H1 (cell line): ENCODE data around the gene INTS1. TPM values are rescaled to one million over a fixed set of nuclear protein-coding genes. Genes with fewer than 3 reads are reported as not detected.

ENCODE experiments used
- CHD7 ChIP-seq: fragments of 300-600 bp; sonication (generic); IDR thresholded peaks from 2 replicates; pipeline ENCODE4 v1.7.1; 2012; ENCODE audit warnings: low read length, moderate library complexity, mild to moderate bottlenecking, inconsistent platforms; ENCODE audit not compliant: insufficient replicate concordance
- polyA plus RNA-seq, 7 experiments: library from polyadenylated mRNA; depleted of rRNA in 3 of 7; stranded (reverse) in 5 of 7; unstranded in 2 of 7; fragments of >200 nt in 5 of 7; fragments of 200-250 nt in 2 of 7; gene quantifications; 1 replicate in 5 of 7; 2 replicates in 1 of 7; 4 replicates in 1 of 7; pipeline versions ENCODE4 v1.2.1 to v1.2.3, GENCODE V29; 2011 to 2013; ENCODE audit warnings: missing spikeins in 2 of 7, mixed read lengths in 2 of 7
- total RNA-seq: library from RNA; stranded (reverse); fragmentation: NEBNext Ultra II Directional; extraction: Animal tissue kit (Norgen Biotek cat#: 25700); gene quantifications from 2 replicates; pipeline ENCODE4 v1.2.1, GENCODE V29; 2021

The INTS1 gene
- total and polyA plus RNA-seq, 2 of the 8 experiments (the other 6 are each of a cell fraction or from before 2014, with no cell fraction given) = 76.9 to 104 TPM

GRCh38 chr7:1536455-1536742 is 32.2 kb upstream of the INTS1 start (continued):
- no peak for TF ChIP-seq CHD7
- TF ChIP-seq, all 59 proteins: peak for 0
